Astrocyte (in vitro differentiated cells and primary cell): ENCODE results near the gene KIAA0825. TPM values are rescaled to one million over a fixed set of nuclear protein-coding genes. Genes with fewer than 3 reads are reported as not detected.
A peak's percentile ranks its signal among the peaks of the same experiment; 100 is the strongest.

Experiments used
- DNase-seq: peaks from one replicate; pipeline ENCODE4 v3.0.0-alpha.2; 2010; ENCODE audit warnings: low read depth
- FAIRE-seq: peaks from 2 replicates; lab custom pipeline; 2011; peaks lifted over from hg19 to GRCh38; lab: Jason Lieb, UNC
- H2AFZ ChIP-seq: 2 replicates; pipeline ENCODE4 v1.6.0; 2012; ENCODE audit warnings: low read depth, low read length, inconsistent platforms
- H3K27ac ChIP-seq: 2 replicates; pipeline ENCODE4 v1.5.1; 2011; ENCODE audit warnings: low read depth, low read length, inconsistent platforms
- H3K27me3 ChIP-seq: 2 replicates; pipeline ENCODE4 v1.6.0; 2011; ENCODE audit warnings: low read length, inconsistent platforms; ENCODE audit not compliant: insufficient read depth
- H3K36me3 ChIP-seq: 2 replicates; pipeline ENCODE4 v1.5.1; 2011; ENCODE audit warnings: low read length, inconsistent platforms; ENCODE audit not compliant: insufficient read depth
- H3K4me1 ChIP-seq: 2 replicates; pipeline ENCODE4 v1.5.1; 2011; ENCODE audit warnings: low read length, inconsistent platforms; ENCODE audit not compliant: insufficient read depth
- H3K4me2 ChIP-seq: 2 replicates; pipeline ENCODE4 v1.6.0; 2012; ENCODE audit warnings: low read length, inconsistent platforms
- H3K4me3 ChIP-seq: 2 replicates; pipeline ENCODE4 v1.5.1; 2011; ENCODE audit warnings: low read depth, mild to moderate bottlenecking, low read length, inconsistent platforms; ENCODE audit not compliant: insufficient read depth
- H3K79me2 ChIP-seq: 2 replicates; pipeline ENCODE4 v1.6.0; 2012; ENCODE audit warnings: mild to moderate bottlenecking, low read length, inconsistent platforms; ENCODE audit not compliant: insufficient read depth
- H3K9ac ChIP-seq: 2 replicates; pipeline ENCODE4 v1.6.0; 2012; ENCODE audit warnings: mild to moderate bottlenecking, low read length, inconsistent platforms
- H3K9me3 ChIP-seq: 2 replicates; pipeline ENCODE4 v1.5.1; 2012; ENCODE audit warnings: low read depth, mild to moderate bottlenecking, low read length, inconsistent platforms; ENCODE audit not compliant: insufficient read depth
- H4K20me1 ChIP-seq: 2 replicates; pipeline ENCODE4 v1.6.0; 2012; ENCODE audit warnings: low read length, inconsistent platforms; ENCODE audit not compliant: insufficient read depth
- H3K27ac Mint-ChIP-seq: one replicate; pipeline ENCODE4 v1.8.0; 2021; ENCODE audit warnings: mild to moderate bottlenecking, mixed read lengths; ENCODE audit not compliant: unreplicated experiment
- H3K27me3 Mint-ChIP-seq: one replicate; pipeline ENCODE4 v1.8.0; 2021; ENCODE audit warnings: low read depth, mixed read lengths; ENCODE audit not compliant: unreplicated experiment
- H3K36me3 Mint-ChIP-seq: one replicate; pipeline ENCODE4 v1.8.0; 2021; ENCODE audit warnings: low read depth, mixed read lengths; ENCODE audit not compliant: unreplicated experiment
- H3K4me1 Mint-ChIP-seq: one replicate; pipeline ENCODE4 v1.8.0; 2021; ENCODE audit warnings: low read depth, mixed read lengths; ENCODE audit not compliant: unreplicated experiment
- H3K4me3 Mint-ChIP-seq: one replicate; pipeline ENCODE4 v1.8.0; 2021; ENCODE audit warnings: mild to moderate bottlenecking, moderate library complexity, mixed read lengths; ENCODE audit not compliant: unreplicated experiment
- H3K9me3 Mint-ChIP-seq: one replicate; pipeline ENCODE4 v1.8.0; 2021; ENCODE audit warnings: mild to moderate bottlenecking, mixed read lengths; ENCODE audit not compliant: unreplicated experiment
- CTCF ChIP-seq: IDR thresholded peaks from 2 replicates; pipeline ENCODE4 v1.5.1; 2011; ENCODE audit warnings: low read depth, mild to moderate bottlenecking, inconsistent platforms, low read length, moderate library complexity; ENCODE audit not compliant: insufficient read depth
- EZH2 ChIP-seq: IDR thresholded peaks from 2 replicates; pipeline ENCODE4 v1.6.1; 2012; ENCODE audit warnings: mild to moderate bottlenecking, low read length, inconsistent platforms; ENCODE audit not compliant: insufficient read depth
- total RNA-seq: library from RNA; stranded (reverse); gene quantifications from 2 replicates; pipeline ENCODE4 v1.2.1, GENCODE V29; 2021

KIAA0825 gene
- total RNA-seq, 1 donor from 2014 or later, result 2.5 TPM

GRCh38 chr5:94337617-94338016 lies 280.8 kb downstream of the KIAA0825 start:
- H3K9me3 Mint-ChIP-seq, result no peaks in the 10 kb centered on the region
- TF ChIP-seq CTCF, result no peak
- TF ChIP-seq EZH2, result no peak
- H3K9me3 ChIP-seq, result no peaks in the 10 kb centered on the region
- no peaks in the 10 kb centered on the region for H3K27me3 Mint-ChIP-seq
- H4K20me1 ChIP-seq, result no peaks in the 10 kb centered on the region
- no peaks in the 10 kb centered on the region for H3K36me3 ChIP-seq
- H3K4me3 Mint-ChIP-seq, result no peak overlapping the region
- H3K36me3 Mint-ChIP-seq, result no peaks in the 10 kb centered on the region
- no peak overlapping the region for H3K9ac ChIP-seq
- no peaks in the 10 kb centered on the region for H3K27me3 ChIP-seq
- no peak overlapping the region for H3K27ac Mint-ChIP-seq
- H2AFZ ChIP-seq, result no peak overlapping the region
- no peak overlapping the region for H3K27ac ChIP-seq
- no peaks in the 10 kb centered on the region for H3K79me2 ChIP-seq
- no peaks in the 10 kb centered on the region for H3K4me1 ChIP-seq
- no peaks in the 10 kb centered on the region for H3K4me1 Mint-ChIP-seq
- H3K4me2 ChIP-seq, result no peak overlapping the region
- FAIRE-seq, result no peak
- no peak overlapping the region for H3K4me3 ChIP-seq
- no peak for DNase-seq

GRCh38 chr5:94335936-94336335 lies 282.5 kb downstream of the KIAA0825 start:
- Histone ChIP-seq H3K4me1 (no peaks in the 10 kb centered on the region), H3K4me2 (no peak overlapping the region), H3K9me3 (no peaks in the 10 kb centered on the region), H3K27ac (no peak overlapping the region), H3K27me3 (no peaks in the 10 kb centered on the region), H2AFZ (no peak overlapping the region), H3K4me3 (no peak overlapping the region), H3K9ac (no peak overlapping the region), H3K36me3 (no peaks in the 10 kb centered on the region), H3K79me2 (no peaks in the 10 kb centered on the region), H4K20me1 (no peaks in the 10 kb centered on the region)
- FAIRE-seq (no peak), DNase-seq (no peak)
- H3K27me3 Mint-ChIP-seq, result no peaks in the 10 kb centered on the region
- H3K36me3 Mint-ChIP-seq, result no peaks in the 10 kb centered on the region
- no peak for TF ChIP-seq CTCF
- TF ChIP-seq EZH2, result no peak
- H3K4me1 Mint-ChIP-seq, result no peaks in the 10 kb centered on the region
- no peak overlapping the region for H3K4me3 Mint-ChIP-seq
- H3K9me3 Mint-ChIP-seq, result no peaks in the 10 kb centered on the region
- no peak overlapping the region for H3K27ac Mint-ChIP-seq

GRCh38 chr5:94329115-94329514 lies 289.3 kb downstream of the KIAA0825 start:
- peaks cover 2% of the 10 kb centered on the region for H3K9me3 Mint-ChIP-seq
- no peaks in the 10 kb centered on the region for H3K27me3 Mint-ChIP-seq
- Histone ChIP-seq H3K27me3 (no peaks in the 10 kb centered on the region), H3K27ac (no peak overlapping the region), H3K4me1 (no peaks in the 10 kb centered on the region), H3K9me3 (no peaks in the 10 kb centered on the region), H3K36me3 (no peaks in the 10 kb centered on the region), H2AFZ (no peak overlapping the region), H3K9ac (no peak overlapping the region), H3K4me2 (no peak overlapping the region), H3K79me2 (no peaks in the 10 kb centered on the region), H3K4me3 (no peak overlapping the region), H4K20me1 (no peaks in the 10 kb centered on the region)
- peak; percentile 2 for DNase-seq
- TF ChIP-seq CTCF, result no peak
- no peak for TF ChIP-seq EZH2
- H3K4me1 Mint-ChIP-seq, result no peaks in the 10 kb centered on the region
- FAIRE-seq, result no peak
- no peak overlapping the region for H3K27ac Mint-ChIP-seq
- H3K36me3 Mint-ChIP-seq, result no peaks in the 10 kb centered on the region
- no peak overlapping the region for H3K4me3 Mint-ChIP-seq
